Measurements from ENCODE around the gene PTPRT. TPM values are rescaled to one million over a fixed set of nuclear protein-coding genes. Genes with fewer than 3 reads are reported as not detected.

PTPRT gene
- total RNA-seq, 1 donor from 2014 or later: not detected

DNA sequence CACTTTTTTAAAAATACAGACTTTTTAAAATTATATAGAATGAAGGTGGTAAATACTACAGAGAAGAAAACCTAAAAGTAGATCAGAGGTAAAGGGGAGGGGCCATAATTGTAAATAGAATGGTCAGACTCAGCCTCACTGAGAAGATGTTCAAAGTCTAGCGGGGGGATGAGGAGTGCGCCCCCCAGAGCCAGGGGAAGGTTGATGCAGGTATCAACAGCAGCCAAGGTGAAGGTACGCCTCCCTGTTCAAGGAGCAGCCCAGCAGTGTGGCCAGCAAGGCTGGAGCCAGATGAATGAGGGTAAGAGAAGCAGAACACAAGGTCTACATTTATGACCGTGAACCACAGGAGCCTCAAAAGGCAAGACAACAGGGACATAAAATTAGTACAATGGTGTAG lies 204.1 kb downstream of the PTPRT start:
- TF ChIP-seq, protein P1, sequence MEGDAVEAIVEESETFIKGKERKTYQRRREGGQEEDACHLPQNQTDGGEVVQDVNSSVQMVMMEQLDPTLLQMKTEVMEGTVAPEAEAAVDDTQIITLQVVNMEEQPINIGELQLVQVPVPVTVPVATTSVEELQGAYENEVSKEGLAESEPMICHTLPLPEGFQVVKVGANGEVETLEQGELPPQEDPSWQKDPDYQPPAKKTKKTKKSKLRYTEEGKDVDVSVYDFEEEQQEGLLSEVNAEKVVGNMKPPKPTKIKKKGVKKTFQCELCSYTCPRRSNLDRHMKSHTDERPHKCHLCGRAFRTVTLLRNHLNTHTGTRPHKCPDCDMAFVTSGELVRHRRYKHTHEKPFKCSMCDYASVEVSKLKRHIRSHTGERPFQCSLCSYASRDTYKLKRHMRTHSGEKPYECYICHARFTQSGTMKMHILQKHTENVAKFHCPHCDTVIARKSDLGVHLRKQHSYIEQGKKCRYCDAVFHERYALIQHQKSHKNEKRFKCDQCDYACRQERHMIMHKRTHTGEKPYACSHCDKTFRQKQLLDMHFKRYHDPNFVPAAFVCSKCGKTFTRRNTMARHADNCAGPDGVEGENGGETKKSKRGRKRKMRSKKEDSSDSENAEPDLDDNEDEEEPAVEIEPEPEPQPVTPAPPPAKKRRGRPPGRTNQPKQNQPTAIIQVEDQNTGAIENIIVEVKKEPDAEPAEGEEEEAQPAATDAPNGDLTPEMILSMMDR (IDR thresholded peaks at IDR 0.05): no peak
- no peaks in the 10 kb centered on the region for H3K27me3 Mint-ChIP-seq (ENCODE audit: low read depth)
- no peaks in the 10 kb centered on the region for H3K36me3 Mint-ChIP-seq (ENCODE audit: low read depth)
- H3K4me1 Mint-ChIP-seq (ENCODE audit: low read depth): no peaks in the 10 kb centered on the region
- no peak overlapping the region for H3K4me3 Mint-ChIP-seq (ENCODE audit: unreplicated experiment)
- H3K9me3 Mint-ChIP-seq (ENCODE audit: low read depth): peaks cover 33% of the 10 kb centered on the region
- H3K27ac Mint-ChIP-seq (ENCODE audit: unreplicated experiment): no peak overlapping the region
- no peak for DNase-seq (ENCODE audit: low spot score)

DNA sequence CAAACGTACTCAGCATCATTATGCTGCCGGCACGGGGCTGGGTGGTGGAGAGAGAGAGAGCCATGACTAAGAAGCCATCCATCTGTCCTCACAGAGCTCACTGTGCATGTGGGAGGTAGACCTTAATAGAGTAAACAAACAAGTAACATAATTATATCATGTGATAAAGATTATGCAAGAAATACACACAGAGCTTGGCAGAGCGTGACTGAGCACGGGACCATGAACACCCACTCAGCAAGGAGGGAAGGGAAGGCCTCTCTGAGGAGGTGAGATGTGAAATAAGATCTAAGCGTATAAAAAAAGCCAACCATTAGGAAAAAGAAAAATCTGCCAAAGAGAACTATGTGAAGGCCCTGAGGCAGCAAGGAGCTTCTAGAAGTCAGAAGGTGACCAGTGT lies 207.5 kb downstream of the PTPRT start:
- Mint-ChIP-seq H3K9me3 (ENCODE audit: low read depth) (peaks cover 27% of the 10 kb centered on the region), H3K4me3 (ENCODE audit: unreplicated experiment) (no peak overlapping the region), H3K36me3 (ENCODE audit: low read depth) (no peaks in the 10 kb centered on the region), H3K27me3 (ENCODE audit: low read depth) (no peaks in the 10 kb centered on the region), H3K27ac (ENCODE audit: unreplicated experiment) (no peak overlapping the region), H3K4me1 (ENCODE audit: low read depth) (no peaks in the 10 kb centered on the region)
- DNase-seq (ENCODE audit: low spot score): no peak
- TF ChIP-seq, protein P1 (IDR thresholded peaks at IDR 0.05): no peak

DNA sequence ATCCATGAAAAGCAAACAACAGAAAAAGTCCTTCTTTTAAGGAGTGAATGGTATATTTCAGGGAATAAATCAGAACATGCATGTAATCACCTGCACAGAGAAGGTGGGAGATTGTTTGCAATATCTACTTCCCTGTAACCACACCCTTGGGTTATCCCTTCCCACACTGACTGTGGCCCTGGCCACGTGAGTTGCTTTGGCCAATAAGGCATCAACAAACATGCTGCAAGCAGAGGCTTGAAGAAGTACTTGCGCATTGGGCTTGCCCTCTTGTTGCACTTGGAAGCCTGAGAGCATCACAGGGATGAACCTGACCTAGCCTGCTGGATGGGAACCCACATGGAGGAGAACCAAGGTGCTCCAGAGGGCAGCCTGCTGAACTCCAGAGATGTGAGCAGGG lies 208.5 kb downstream of the PTPRT start:
- TF ChIP-seq, protein P1 (IDR thresholded peaks at IDR 0.05): no peak
- H3K27me3 Mint-ChIP-seq (ENCODE audit: low read depth): no peaks in the 10 kb centered on the region
- H3K27ac Mint-ChIP-seq (ENCODE audit: unreplicated experiment): no peak overlapping the region
- no peak overlapping the region for H3K4me3 Mint-ChIP-seq (ENCODE audit: unreplicated experiment)
- peaks cover 27% of the 10 kb centered on the region for H3K9me3 Mint-ChIP-seq (ENCODE audit: low read depth)
- no peaks in the 10 kb centered on the region for H3K36me3 Mint-ChIP-seq (ENCODE audit: low read depth)
- no peak for DNase-seq (ENCODE audit: low spot score)
- H3K4me1 Mint-ChIP-seq (ENCODE audit: low read depth): no peaks in the 10 kb centered on the region

DNA sequence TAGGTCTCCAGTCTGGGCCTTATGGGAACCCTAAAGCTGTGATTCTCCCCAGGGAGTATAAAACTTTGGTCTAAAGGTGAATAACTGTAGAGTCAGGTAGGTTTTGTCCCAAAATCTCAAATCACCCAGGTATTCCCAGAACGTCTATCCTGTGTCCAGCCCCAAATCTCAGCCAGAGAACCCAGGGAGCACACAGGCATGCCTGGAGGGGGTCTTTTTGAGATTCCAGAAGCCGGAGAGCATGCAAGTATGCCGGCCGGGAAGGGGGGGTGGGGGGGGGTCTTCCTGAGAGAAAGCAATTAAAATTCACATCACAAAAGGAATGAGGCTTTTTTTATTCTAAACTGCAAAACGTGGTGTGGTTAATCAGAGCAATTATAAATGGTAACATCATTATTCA lies 210.0 kb downstream of the PTPRT start:
- Mint-ChIP-seq H3K27me3 (ENCODE audit: low read depth) (no peaks in the 10 kb centered on the region), H3K27ac (ENCODE audit: unreplicated experiment) (no peak overlapping the region), H3K9me3 (ENCODE audit: low read depth) (peaks cover 21% of the 10 kb centered on the region), H3K36me3 (ENCODE audit: low read depth) (no peaks in the 10 kb centered on the region), H3K4me1 (ENCODE audit: low read depth) (no peaks in the 10 kb centered on the region), H3K4me3 (ENCODE audit: unreplicated experiment) (no peak overlapping the region)
- TF ChIP-seq, protein P1 (IDR thresholded peaks at IDR 0.05): no peak
- no peak for DNase-seq (ENCODE audit: low spot score)

DNA sequence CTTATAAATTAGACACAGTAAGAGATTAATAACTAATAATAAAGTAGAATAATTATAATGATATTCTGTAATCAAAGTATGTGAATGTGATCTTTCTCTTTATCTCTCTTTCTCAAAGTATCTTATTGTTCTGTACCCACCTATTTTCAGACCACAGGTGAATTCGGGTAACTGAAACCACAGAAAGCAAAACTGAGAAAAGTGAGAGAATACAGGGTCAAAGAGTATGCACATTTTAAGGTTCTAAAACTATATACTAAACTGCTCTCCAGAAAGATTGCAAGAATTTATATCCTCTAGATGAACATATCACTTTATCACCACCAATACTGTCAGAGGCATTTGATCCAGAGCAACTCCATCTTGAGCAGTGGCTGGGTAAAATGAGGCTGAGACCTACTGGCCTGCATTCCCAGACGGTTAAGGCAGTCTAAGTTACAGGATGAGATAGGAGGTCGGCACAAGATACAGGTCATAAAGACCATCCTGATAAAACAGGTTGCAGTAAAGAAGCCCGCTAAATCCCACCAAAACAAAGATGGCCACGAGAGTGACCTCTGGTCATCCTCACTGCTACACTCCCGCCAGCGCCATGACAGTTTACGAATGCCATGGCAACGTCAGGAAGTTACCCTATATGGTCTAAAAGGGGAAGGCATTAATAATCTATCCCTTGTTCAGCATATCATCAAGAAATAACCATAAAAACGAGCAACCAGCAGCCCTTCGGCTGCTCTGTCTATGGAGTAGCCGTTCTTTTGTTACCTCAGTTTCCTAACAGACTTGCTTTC lies 211.3 kb downstream of the PTPRT start:
- Mint-ChIP-seq H3K4me3 (ENCODE audit: unreplicated experiment) (no peak overlapping the region), H3K27me3 (ENCODE audit: low read depth) (no peaks in the 10 kb centered on the region), H3K9me3 (ENCODE audit: low read depth) (peaks cover 11% of the 10 kb centered on the region), H3K4me1 (ENCODE audit: low read depth) (no peaks in the 10 kb centered on the region), H3K27ac (ENCODE audit: unreplicated experiment) (no peak overlapping the region), H3K36me3 (ENCODE audit: low read depth) (no peaks in the 10 kb centered on the region)
- DNase-seq (ENCODE audit: low spot score): no peak
- TF ChIP-seq, protein P1 (IDR thresholded peaks at IDR 0.05): no peak

Measured in chondrocyte (in vitro differentiated cells).